Non-pigmented ciliary epithelial cell (primary cell): ENCODE data around the gene ACTR3C.

Source experiments
- DNase-seq: peaks from one replicate; pipeline ENCODE4 v3.0.0-alpha.2; 2010; ENCODE audit warnings: low read depth

Gene ACTR3C

DNA sequence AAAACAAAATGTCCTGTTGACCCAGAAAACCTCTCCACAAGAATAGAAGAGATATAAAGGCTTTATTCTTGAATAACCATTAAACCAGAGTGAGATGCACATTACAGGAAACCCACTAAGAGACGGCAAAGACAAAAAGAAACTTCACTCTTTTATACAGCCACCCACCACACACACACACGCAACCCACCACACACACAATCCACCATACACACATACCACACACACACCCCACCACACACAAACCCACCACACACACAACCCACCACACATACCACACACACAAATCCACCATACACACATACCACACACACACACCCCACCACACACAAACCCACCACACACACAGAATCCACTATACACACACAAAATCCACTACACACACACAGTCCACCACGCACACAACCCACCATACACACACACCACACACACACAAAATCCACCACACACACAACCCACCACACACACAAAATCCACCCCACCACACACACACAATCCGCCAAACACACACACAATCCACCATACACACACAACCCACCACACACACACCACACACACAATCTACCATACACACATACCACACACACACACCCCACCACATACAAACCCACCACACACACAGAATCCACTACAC, 35.8 kb upstream of the ACTR3C start:
- no peak for DNase-seq

DNA sequence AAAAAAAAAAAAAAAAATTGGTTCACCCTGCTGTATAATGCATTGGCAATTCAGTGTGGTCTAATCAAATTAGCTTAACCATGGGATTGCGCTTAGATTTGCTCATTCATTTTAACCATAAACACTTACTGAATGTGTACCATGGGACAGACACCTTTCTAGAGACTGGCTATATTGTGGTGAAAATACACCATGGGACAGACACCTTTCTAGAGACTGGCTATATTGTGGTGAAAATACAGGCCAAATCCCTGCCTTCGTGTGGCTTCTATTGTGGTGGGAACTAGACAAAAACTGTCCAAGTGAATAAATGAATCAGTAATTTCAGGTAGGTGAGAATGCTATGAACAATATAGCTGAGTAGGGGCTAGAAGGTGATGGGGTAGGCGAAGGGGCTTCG, 35.1 kb upstream of the ACTR3C start:
- no peak for DNase-seq

DNA sequence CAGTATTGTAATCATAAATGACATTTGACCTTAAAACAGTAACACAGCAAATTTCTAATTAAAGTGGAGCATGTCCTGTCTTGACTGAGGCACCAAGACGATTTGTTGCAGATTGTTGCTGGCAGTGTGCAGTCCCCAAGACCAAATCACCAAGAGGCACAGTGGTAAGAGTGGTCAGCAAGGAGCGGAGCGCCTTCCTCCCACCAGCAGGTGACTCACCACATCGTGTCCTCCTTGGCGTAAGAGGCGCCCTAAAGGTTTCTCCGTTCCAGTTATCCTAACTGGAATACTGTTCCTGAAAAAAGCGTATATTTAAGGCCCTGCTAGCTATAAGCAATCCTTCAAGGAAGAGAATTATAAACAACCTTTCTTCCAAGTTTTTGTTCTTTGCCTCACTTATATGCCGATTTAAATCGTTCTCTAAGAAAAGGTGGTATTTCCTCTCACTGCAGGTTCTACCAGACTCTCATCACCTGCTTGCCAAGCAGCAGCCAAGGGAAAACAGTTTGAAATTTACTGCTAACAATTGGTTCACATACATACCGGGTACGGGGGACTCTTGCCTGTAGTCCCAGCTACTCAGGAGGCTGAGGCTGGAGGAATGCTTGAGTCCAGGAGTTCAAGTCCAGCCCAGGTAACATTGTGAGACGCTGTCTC, 34.6 kb upstream of the ACTR3C start:
- DNase-seq = no peak

DNA sequence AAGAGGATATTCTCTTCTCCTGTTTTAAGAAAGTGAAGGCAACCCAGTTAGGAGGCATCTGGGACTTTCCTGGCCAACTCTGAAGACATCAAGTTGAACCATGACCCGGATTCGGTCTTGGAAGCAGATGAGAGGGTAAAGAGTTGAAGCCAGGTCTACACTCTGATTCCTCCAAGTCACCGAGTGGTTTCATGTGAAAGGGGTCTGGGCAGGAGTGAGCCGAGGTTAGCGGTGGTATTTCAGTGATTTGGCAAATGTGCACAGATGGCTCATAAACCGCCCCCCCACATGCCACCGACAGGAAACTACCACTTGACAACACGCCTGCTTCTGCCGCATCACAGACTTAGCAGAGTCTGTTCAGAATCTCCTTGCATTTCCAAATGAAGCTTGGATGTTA, 33.9 kb upstream of the ACTR3C start:
- DNase-seq = no peak

DNA sequence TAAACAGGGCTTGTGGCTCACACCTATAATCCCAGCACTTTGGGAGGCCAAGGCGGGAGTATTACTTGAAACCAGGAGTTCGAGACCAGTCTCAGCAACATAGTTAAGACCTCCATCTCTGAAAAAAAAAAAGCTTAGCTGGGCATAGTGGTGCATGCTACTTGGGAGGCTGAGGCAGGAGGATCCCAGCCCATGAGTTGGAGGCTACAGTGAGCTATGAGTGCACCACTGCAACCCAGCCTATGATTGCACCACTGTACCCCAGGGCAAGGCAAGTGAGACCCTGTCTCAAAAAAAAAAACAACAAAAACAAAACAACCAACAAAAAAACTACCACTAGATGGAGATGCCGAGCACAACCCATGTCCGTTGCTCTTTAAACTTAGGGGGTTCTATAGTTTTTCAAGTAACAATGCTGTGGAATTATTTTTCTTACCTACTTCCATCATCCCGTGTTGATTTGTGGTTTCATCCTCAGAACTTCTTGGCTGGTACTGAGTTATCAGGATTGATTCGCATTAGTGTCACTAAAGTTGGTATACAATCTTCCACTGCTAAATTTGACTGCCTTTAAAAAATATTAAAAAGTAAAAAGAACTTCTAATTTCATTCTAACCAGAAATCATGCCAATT, 33.0 kb upstream of the ACTR3C start:
- DNase-seq = no peak

DNA sequence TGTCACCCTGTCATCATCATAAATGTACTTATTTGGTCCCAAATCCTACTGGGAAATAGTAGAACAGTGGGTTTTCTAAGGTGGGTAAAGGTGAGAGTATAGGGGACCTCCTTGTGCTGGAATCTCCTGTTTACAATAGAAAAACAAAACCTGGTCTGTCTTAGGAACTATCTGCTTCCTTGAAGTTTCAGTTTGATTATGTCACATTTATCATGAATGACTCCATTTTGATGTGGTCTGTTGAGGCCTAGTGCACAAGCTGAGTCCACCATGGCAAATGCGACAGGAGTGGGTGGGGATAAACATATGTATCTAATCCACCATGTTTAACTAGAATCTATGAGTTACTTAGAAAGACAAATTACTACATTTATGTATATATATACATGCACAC, 32.3 kb upstream of the ACTR3C start:
- no peak for DNase-seq

DNA sequence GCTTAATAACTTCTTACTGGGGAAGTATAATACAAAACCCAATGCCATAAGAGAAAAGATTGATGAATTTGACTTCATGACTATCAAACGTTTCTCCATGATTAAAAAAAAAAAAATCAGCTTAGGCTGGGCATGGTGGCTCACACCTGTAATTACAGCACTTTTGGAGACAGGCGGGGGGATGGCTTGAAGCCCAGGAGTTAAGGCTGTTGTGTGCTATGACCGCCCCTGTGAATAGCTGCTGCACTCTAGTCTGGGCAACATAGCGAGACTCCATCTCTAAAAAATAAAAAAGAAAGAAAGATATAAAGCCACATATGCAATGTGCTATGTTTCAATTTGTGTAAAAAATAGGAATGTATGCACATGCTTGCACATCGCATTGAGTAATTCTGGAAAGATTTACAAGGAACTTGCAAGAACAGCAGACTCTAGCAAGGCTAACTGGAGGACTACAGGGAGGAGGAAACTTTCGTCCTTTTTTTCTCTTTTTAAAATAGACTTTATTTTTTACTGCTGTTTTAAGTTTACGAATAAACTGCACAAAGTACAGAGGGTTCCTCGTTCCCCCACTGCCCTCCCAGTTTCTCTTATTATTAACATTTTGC, 28.3 kb upstream of the ACTR3C start:
- no peak for DNase-seq

DNA sequence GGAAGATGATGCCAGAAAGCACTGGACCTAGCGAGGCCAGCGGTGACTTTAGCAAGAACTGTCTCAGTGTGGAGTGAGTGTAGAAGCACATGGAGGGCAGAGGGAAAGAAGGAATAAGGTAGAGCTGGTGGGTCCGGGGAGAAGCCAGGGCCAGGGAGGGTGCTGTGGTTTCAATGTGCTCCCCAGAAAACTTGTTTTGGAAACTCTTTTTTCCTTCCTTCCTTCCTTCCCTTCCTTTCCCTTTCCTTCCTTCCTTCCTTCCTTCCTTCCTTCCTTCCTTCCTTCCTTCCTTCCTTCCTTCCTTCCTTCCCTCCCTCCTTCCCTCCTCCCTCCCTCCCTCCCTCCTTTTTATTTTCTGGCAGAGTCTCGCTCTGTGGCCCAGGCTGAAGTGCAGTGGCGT, 23.6 kb upstream of the ACTR3C start:
- DNase-seq = no peak

DNA sequence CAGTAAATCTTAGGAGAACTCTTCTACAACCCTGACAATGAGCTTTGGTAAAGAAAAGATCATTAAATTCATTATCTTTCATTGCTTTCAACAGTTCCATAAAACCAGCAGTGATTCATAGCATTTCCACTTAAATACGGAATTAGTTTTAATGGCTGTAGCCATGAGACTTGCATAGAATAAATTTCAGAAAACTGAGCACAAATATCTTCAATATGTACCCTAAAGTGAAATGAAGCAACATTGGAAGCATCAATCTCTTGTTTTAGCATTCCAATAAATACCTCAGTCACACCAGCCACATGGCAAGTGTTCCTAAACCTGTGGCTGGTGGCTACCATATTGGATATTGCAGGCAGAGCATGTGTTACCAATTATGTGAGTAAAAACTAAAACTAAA, 21.7 kb upstream of the ACTR3C start:
- DNase-seq = no peak

DNA sequence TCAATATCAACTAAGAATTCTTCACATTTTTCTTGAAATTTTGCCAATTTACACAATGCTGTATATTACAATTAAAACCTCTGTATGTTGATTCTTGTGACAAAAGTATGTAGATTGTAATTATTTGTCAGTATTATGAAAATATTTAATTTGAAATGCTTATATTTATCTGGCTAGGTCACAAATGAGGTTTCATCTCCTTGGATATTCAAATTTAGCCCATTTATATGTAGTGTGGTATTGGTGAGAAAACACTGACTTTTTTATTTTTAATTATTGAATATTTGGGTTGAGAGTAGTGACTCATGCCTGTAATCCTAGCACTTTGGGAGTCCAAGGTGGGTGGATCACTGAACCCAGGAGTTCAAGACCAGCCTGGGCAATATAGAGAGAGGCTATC, 21.0 kb upstream of the ACTR3C start:
- no peak for DNase-seq

DNA sequence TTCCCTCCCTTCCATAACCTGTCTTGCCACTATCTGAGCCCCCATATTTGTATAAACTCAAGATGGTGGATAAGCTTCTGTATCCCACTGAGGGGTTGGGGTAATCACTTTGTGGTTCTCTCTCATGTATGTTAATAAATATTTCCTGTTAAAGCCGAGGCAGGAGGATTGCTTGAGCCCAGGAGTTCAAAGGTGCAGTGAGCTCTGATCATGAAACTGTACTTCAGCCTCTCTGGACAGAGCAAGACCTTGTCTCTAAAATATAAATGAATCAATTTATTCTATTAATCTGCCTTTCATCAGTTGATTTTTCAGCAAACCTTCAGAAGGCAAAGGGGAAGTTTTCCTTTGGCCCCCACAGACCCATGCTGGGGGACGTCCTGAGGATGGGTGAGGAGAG, 19.9 kb upstream of the ACTR3C start:
- DNase-seq = no peak

DNA sequence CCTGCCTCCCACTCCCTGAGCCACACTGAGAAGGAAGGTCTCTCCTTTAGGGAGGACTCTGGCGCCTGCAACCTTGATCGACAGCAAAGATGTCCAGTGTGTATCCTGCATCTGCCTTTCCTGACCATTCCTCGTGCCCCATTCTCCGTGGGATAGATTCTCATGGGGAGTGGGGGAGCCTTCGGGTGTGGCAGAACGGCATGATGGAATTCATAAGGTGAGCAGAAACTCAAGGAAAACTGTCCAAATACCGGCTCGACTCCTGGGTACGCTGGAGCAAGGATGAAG, 18.7 kb upstream of the ACTR3C start:
- DNase-seq = no peak

DNA sequence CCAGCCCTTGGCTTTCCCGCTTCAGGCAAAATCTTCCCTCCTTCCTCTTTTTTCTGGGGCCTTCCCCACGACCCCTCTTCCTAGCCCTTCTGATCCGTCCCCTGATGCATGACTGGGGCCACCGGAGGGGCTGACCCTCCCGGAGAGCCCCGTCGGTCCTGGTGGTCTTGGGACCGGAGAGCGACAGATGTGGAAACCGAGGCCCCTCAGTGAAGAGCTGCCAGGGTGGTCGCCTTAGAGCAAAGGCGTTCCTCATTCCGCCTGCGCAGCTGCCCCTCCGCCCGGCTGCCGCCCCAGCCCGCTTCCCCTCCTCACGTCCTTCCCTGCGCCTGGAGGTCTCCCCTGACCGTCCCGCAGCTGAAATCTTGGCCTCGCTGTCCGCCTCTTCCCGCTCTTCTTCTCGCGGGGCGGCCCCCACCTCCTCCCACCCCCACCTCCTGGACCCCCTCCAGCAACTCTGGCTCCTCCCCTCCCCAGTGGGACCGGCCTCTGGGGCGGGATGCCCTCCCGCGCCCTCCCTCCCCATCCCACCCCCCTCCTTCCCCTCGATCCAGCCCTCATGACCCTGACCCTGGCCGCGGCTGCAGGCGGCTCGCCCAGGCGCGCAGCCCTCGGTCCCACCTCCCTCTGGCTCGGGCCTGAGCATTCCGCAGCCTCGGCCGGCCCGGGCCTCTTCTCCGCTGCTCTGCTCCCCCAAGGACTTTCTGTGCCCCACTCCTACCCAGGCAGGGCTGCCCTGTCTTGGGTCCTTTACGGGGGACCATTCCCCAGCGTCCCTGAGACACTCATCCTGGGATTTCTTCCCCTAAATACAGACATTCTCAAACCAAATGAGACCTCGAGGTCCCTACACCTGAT, 18.1 kb upstream of the ACTR3C start, which contains the start of gene RARRES2:
Gene RARRES2 (minus strand): TSS at position 367 of the 858 bp plus-strand sequence. CDS start 1,020 bp downstream, outside the sequence.
- DNase-seq = no peak

DNA sequence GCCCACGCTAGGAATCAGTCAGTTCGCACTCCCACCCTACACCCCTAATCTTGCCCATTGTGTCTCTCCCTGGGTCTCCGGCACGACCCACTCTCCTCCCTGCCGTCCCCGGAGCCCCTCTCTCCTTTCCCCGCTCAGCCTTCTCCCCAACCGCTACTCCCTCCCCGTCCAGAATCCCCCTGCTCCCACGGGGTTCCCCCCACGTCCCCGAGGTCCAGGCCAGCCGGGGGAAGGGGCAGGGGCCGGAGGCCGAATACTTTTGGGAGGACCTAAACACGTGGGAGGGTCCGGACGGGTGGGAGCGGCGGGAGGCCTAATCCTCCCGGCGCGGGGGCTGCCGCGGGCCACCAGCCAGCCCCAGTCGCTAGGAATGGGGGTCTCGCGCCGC, 17.5 kb upstream of the ACTR3C start:
- DNase-seq = no peak

DNA sequence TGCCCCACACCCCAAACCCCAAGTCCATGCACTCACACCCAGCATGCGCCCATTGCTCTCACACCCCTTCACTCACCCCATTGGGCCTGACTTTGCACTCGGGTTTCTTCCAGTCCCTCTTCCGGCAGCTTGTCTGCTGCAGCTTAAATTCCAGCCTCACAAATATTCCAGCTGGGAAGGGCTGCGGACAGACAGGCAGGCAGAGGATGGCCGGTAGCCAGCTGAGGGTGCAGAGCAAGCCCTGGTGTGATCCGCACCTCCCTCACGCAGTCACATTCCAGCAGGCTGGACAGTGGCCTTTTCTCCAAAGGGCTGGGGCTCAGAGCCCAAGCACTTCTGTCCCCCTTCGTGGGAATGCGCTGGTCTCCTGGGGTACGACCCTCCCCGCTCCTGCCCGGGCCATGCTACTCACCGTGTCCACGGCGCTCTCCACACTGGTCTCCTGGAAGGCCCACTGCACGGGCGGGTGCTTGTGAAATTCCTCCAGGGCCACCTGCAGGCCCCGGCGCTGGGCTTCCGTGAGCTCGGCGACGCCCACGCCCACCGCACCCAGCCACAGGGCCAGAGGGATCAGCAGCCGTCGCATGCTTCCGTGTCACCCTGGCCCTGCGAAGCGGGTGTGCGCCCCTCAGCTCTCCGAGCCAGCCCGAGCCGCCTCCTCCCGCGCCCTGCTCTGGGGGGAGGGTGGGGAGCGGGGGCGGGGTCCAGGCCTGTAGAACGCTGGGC, 16.8 kb upstream of the ACTR3C start:
- DNase-seq = no peak

DNA sequence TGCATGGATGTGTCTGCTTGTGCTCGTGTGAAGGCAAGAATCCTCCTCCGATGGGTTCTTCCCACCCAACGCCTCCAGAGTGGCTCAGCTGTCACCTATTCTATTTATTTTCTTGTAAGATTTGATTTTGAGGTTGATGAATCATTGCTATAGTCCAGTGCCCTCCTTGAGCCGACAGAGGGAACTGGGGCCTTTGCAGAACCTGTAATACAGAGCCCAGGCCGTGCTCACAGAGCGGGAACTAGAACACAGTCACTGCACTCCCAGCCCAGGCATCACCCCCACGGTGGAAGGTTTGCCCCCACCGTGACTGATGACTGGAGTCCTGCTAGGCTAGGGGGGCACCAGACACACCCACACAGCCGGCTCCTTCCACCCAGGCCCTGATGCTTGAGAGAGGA, 16.1 kb upstream of the ACTR3C start:
- DNase-seq = no peak

DNA sequence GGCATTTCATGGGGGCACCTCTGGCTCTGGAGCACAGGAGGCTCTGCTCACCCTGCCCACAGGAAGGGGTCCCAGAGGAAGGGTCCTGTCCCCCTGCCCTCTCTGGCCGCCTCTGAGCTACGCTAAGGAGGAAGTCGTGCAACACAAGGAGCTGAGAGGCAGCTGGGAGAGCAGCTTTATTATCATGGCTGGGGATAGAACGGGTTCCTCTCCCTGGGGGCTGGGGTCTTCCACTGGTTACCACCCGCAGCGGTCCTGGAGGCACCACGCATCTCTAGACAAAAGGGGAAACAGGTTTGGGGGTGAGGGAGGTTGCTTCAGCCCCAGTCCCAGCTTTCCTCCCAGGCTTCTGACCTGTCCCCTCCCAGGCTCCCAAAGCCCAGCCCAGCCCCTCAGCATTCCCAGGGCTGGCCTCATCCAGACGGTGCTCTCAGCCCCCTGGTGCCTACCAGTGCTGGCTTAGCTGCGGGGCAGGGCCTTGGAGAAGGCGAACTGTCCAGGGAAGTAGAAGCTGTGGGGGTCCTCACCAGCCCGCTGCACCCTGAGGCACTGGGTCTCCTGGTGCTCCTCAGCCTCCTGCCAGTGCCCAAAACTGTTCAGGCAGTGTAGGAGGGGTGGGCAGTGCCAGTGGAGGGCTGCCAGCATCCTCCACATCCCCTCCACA, 15.0 kb upstream of the ACTR3C start:
- DNase-seq = no peak

DNA sequence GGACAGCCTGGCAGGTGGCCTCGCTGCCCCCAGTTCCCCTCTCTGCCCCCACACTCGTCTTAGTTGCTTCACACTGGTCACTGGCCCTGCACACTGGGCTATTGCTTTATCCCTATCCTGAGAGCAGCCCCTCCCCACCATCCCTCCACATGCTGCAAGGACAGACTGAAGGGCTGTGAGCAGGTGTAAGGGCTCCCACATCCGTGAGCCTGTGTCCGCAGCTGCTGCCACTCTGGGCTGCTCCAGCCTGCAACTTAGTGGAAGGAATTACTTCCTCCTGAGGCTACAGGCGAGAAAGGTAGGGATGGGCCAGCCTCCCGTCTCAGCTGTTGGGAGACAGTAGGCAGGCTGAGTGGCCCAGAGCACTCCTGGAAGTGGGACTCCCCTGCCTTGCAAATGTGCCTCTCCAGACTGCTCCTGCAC, 14.3 kb upstream of the ACTR3C start:
- DNase-seq = no peak

DNA sequence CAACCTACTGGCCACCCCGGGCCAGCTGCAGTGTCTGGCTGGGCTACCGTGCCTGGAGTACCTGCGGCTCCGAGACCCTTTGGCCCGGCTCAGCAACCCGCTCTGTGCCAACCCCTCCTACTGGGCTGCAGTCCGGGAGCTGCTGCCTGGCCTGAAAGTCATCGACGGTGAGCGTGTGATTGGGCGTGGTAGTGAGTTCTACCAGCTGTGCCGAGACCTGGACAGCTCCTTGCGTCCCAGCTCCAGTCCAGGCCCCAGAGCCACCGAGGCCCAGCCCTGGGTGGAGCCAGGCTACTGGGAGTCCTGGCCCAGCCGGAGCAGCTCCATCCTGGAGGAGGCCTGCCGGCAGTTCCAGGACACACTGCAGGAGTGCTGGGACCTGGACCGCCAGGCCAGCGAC, 13.8 kb upstream of the ACTR3C start:
- no peak for DNase-seq

DNA sequence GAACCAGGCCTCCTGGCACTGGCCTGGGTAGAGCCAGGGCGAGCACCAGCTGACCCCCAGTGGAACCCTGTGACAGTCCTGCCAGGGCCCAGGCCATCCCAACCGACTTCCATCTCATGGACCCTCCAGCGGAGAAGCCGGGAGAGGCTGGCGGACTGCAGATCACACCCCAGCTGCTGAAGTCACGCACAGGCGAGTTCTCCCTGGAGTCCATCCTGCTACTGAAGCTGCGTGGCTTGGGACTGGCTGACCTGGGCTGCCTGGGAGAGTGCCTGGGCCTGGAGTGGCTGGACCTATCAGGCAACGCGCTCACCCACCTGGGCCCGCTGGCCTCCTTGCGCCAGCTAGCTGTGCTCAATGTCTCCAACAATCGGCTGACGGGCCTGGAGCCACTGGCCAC, 13.4 kb upstream of the ACTR3C start:
- no peak for DNase-seq

DNA sequence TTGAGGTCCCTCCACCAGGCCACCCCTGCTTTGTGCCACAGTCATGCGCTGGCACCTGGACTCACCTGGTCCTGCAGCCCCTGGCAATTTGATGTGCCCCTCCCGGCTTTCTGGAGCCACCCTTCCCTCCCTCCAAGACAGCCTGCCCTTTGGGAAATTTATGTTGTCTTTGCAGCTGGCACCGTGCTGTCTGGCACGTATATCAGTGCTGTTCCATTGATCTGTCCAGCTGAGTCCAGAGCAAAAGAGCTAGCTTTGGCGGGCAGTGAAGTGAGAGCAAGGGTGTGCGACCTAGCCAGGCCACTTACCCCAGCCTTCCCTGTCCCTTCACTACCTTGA, 12.4 kb upstream of the ACTR3C start:
- DNase-seq = no peak
